ENCODE data around the gene ASIC4. TPM values are rescaled to one million over a fixed set of nuclear protein-coding genes. Genes with fewer than 3 reads are reported as not detected.

Gene ASIC4
- total and polyA plus RNA-seq, 9 of the 15 experiments (the other 6 are each of a cell fraction or from before 2014, with no cell fraction given): 0.07 to 19.2 (median 4.8) TPM

DNA sequence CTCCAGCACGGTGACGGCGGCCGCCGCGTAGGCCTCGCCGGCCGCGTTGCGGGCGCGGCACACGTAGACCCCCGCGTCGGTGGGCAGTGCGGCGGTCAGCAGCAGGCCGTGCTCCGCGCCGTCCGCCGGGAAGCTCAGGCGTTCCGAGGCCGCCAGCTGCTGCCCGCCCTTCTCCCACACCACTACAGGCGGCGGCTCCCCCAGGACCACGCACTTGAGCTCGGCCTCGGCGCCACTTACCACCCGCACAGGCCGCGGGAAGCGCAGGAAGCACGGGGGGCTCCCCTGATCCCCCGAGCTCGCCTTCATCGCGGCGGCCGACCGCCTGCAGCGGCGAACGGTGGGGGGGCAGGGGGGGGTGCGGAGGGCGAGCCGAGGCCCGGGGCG is 56.6 kb downstream of the ASIC4 start (continued):
- TF ChIP-seq, protein P1, sequence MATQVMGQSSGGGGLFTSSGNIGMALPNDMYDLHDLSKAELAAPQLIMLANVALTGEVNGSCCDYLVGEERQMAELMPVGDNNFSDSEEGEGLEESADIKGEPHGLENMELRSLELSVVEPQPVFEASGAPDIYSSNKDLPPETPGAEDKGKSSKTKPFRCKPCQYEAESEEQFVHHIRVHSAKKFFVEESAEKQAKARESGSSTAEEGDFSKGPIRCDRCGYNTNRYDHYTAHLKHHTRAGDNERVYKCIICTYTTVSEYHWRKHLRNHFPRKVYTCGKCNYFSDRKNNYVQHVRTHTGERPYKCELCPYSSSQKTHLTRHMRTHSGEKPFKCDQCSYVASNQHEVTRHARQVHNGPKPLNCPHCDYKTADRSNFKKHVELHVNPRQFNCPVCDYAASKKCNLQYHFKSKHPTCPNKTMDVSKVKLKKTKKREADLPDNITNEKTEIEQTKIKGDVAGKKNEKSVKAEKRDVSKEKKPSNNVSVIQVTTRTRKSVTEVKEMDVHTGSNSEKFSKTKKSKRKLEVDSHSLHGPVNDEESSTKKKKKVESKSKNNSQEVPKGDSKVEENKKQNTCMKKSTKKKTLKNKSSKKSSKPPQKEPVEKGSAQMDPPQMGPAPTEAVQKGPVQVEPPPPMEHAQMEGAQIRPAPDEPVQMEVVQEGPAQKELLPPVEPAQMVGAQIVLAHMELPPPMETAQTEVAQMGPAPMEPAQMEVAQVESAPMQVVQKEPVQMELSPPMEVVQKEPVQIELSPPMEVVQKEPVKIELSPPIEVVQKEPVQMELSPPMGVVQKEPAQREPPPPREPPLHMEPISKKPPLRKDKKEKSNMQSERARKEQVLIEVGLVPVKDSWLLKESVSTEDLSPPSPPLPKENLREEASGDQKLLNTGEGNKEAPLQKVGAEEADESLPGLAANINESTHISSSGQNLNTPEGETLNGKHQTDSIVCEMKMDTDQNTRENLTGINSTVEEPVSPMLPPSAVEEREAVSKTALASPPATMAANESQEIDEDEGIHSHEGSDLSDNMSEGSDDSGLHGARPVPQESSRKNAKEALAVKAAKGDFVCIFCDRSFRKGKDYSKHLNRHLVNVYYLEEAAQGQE (IDR thresholded peaks at IDR 0.05; ENCODE audit: borderline replicate concordance): no peak
- TF ChIP-seq, protein P1 (CRISPR knock-in tag; IDR thresholded peaks at IDR 0.05; ENCODE audit: low read depth): 0 out of 2 replicates have a peak, but pooled peaks have one; percentile 29
- peak; percentile 84 for TF ChIP-seq ZFX (CRISPR knock-in tag; IDR thresholded peaks at IDR 0.05)
- TF ChIP-seq FOXJ3 (CRISPR knock-in tag; IDR thresholded peaks at IDR 0.05): no peak
- TF ChIP-seq CXXC5 (CRISPR knock-in tag; IDR thresholded peaks at IDR 0.05): peak; percentile 37; the same call in 1 of the 2 replicates
- TF ChIP-seq ZKSCAN3 (CRISPR knock-in tag; IDR thresholded peaks at IDR 0.05): no peak
- TF ChIP-seq MEF2A (IDR thresholded peaks at IDR 0.05; ENCODE audit: control insufficient read depth, low read depth, low read length): no peak
- TF ChIP-seq TEAD2 (tag; IDR thresholded peaks at IDR 0.05): no peak
- TF ChIP-seq ZNF830 (CRISPR knock-in tag; IDR thresholded peaks at IDR 0.05): no peak
- TF ChIP-seq NONO (IDR thresholded peaks at IDR 0.05; ENCODE audit: low read depth in 2 of 2, low read length in 1 of 2): 0 out of 4 replicates have a peak, but pooled peaks of 1 of the 2 experiments have one; percentile 31
- TF ChIP-seq ZBTB1 (CRISPR knock-in tag; IDR thresholded peaks at IDR 0.05; ENCODE audit: borderline replicate concordance, low read depth): 0 out of 2 replicates have a peak, but pooled peaks have one; percentile 9
- TF ChIP-seq DDX20 (tag; IDR thresholded peaks at IDR 0.05; ENCODE audit: low read depth): no peak
- peak; percentile 8; the same call in 1 of the 2 replicates for TF ChIP-seq VEZF1 (CRISPR knock-in tag; IDR thresholded peaks at IDR 0.05)
- no peak for TF ChIP-seq RCOR1 (IDR thresholded peaks at IDR 0.05; ENCODE audit: borderline replicate concordance in 1 of 2, low read depth in 2 of 2, low read length in 2 of 2)
- TF ChIP-seq PHF8 (IDR thresholded peaks at IDR 0.05; ENCODE audit: borderline replicate concordance, low read length): peak; percentile 59; the same call in 1 of the 2 replicates
- no peak for TF ChIP-seq LEF1 (IDR thresholded peaks at IDR 0.05)
- TF ChIP-seq ZNF551 (CRISPR knock-in tag; IDR thresholded peaks at IDR 0.05): no peak
- no peak for TF ChIP-seq HNRNPH1 (optimal IDR thresholded peaks at IDR 0.05; ENCODE audit: low read depth, low read length)
- TF ChIP-seq ZC3H11A (IDR thresholded peaks at IDR 0.05; ENCODE audit: low read depth, low read length): no peak
- TF ChIP-seq BDP1 (IDR thresholded peaks at IDR 0.05; ENCODE audit: insufficient read depth, insufficient read length): no peak
- no peak for TF ChIP-seq PPARD (CRISPR knock-in tag; IDR thresholded peaks at IDR 0.05)

Measured in K562 (cell line).